Measurements from ENCODE around the gene ZNF865. TPM values are rescaled to one million over a fixed set of nuclear protein-coding genes. Genes with fewer than 3 reads are reported as not detected.

ZNF865 gene
- total RNA-seq, 2 experiments from 2014 or later = 3.0 to 11.3 TPM

- DNase-seq (ENCODE audit: low spot score) = no peak
- peaks cover 84% of the 10 kb centered on the region for H3K36me3 ChIP-seq (ENCODE audit: insufficient read depth, low read length)
Observed at GRCh38 chr19:55658846-55659459, 53.5 kb downstream of the ZNF865 start.

GRCh38 chr19:55659822-55660221, 54.4 kb downstream of the ZNF865 start:
- no peaks in the 10 kb centered on the region for H3K9me3 ChIP-seq (ENCODE audit: low read length)
- no peaks in the 10 kb centered on the region for H3K9me2 ChIP-seq (ENCODE audit: insufficient read depth, low read length)
- TF ChIP-seq EZH2phosphoT487 (IDR thresholded peaks at IDR 0.05; ENCODE audit: borderline replicate concordance, low read depth, low read length) (no peak), CTCF (conservative IDR thresholded peaks at IDR 0.05; ENCODE audit: low read length) (no peak)
- no peak overlapping the region for H2AFZ ChIP-seq (ENCODE audit: low read length)
- ChIA-PET CTCF (ENCODE audit: unreplicated experiment) (no interaction called here), POLR2A (no interaction called here)
- peaks cover 93% of the 10 kb centered on the region for H3K36me3 ChIP-seq (ENCODE audit: insufficient read depth, low read length)
- H3K4me2 ChIP-seq (ENCODE audit: low read length) = no peak overlapping the region
- H3K79me2 ChIP-seq (ENCODE audit: insufficient read depth, low read depth, low read length) = peaks cover 81% of the 10 kb centered on the region
- no TSS peak for BruUV-seq (replicated peaks)
- peak overlapping the region; percentile 5 for H3K27ac ChIP-seq (ENCODE audit: low read depth, low read length, poor library complexity, severe bottlenecking)
- H3K4me1 ChIP-seq (ENCODE audit: insufficient read depth, low read length, poor library complexity, severe bottlenecking) = peaks cover 30% of the 10 kb centered on the region
- no peak overlapping the region for H3K4me3 ChIP-seq (ENCODE audit: low read depth, low read length, poor library complexity, severe bottlenecking)
- H4K20me1 ChIP-seq (ENCODE audit: insufficient read depth, low read length) = peaks cover 42% of the 10 kb centered on the region
- no peak for DNase-seq (ENCODE audit: low spot score)
- intact Hi-C loops (cut with micrococcal nuclease; ENCODE audit: unreplicated experiment) = no loop called here

More at GRCh38 chr19:55658846-55659459, 53.5 kb downstream of the ZNF865 start:
- peaks cover 81% of the 10 kb centered on the region for H3K79me2 ChIP-seq (ENCODE audit: insufficient read depth, low read depth, low read length)
- H3K9me3 ChIP-seq (ENCODE audit: low read length) = no peaks in the 10 kb centered on the region
- CTCF ChIA-PET (ENCODE audit: unreplicated experiment) = no interaction called here
- H3K4me2 ChIP-seq (ENCODE audit: low read length) = peak overlapping the region; percentile 96
- no peaks in the 10 kb centered on the region for H3K9me2 ChIP-seq (ENCODE audit: insufficient read depth, low read length)
- H3K4me1 ChIP-seq (ENCODE audit: insufficient read depth, low read length, poor library complexity, severe bottlenecking) = peaks cover 30% of the 10 kb centered on the region
- POLR2A ChIA-PET = no interaction called here
- intact Hi-C loops (cut with micrococcal nuclease; ENCODE audit: unreplicated experiment) = no loop called here
- BruUV-seq (replicated peaks) = no TSS peak
- no peak for TF ChIP-seq EZH2phosphoT487 (IDR thresholded peaks at IDR 0.05; ENCODE audit: borderline replicate concordance, low read depth, low read length)
- no peak for TF ChIP-seq CTCF (conservative IDR thresholded peaks at IDR 0.05; ENCODE audit: low read length)
- H3K27ac ChIP-seq (ENCODE audit: low read depth, low read length, poor library complexity, severe bottlenecking) = peak overlapping the region; percentile 90
- H2AFZ ChIP-seq (ENCODE audit: low read length) = no peak overlapping the region
- H4K20me1 ChIP-seq (ENCODE audit: insufficient read depth, low read length) = peaks cover 42% of the 10 kb centered on the region
- H3K4me3 ChIP-seq (ENCODE audit: low read depth, low read length, poor library complexity, severe bottlenecking) = peak overlapping the region; percentile 87

GRCh38 chr19:55660404-55660803, 55.0 kb downstream of the ZNF865 start:
- H2AFZ ChIP-seq (ENCODE audit: low read length) = no peak overlapping the region
- H3K4me3 ChIP-seq (ENCODE audit: low read depth, low read length, poor library complexity, severe bottlenecking) = no peak overlapping the region
- CTCF ChIA-PET (ENCODE audit: unreplicated experiment) = no interaction called here
- no peak for DNase-seq (ENCODE audit: low spot score)
- peaks cover 78% of the 10 kb centered on the region for H3K79me2 ChIP-seq (ENCODE audit: insufficient read depth, low read depth, low read length)
- TF ChIP-seq EZH2phosphoT487 (IDR thresholded peaks at IDR 0.05; ENCODE audit: borderline replicate concordance, low read depth, low read length) (no peak), CTCF (conservative IDR thresholded peaks at IDR 0.05; ENCODE audit: low read length) (no peak)
- H3K9me2 ChIP-seq (ENCODE audit: insufficient read depth, low read length) = no peaks in the 10 kb centered on the region
- intact Hi-C loops (cut with micrococcal nuclease; ENCODE audit: unreplicated experiment) = no loop called here
- no TSS peak for BruUV-seq (replicated peaks)
- no peak overlapping the region for H3K4me2 ChIP-seq (ENCODE audit: low read length)
- no peaks in the 10 kb centered on the region for H3K9me3 ChIP-seq (ENCODE audit: low read length)
- peaks cover 42% of the 10 kb centered on the region for H4K20me1 ChIP-seq (ENCODE audit: insufficient read depth, low read length)
- POLR2A ChIA-PET = no interaction called here
- H3K27ac ChIP-seq (ENCODE audit: low read depth, low read length, poor library complexity, severe bottlenecking) = no peak overlapping the region
- peaks cover 30% of the 10 kb centered on the region for H3K4me1 ChIP-seq (ENCODE audit: insufficient read depth, low read length, poor library complexity, severe bottlenecking)
- H3K36me3 ChIP-seq (ENCODE audit: insufficient read depth, low read length) = peaks cover 96% of the 10 kb centered on the region

All from OCI-LY7 (cell line).